GM13976 (cell line): ENCODE data around the gene SORBS2.

Experiments used
- DNase-seq: peaks from one replicate; pipeline ENCODE4 v3.0.0; 2012; ENCODE audit warnings: low spot score
- CTCF ChIP-seq: IDR thresholded peaks from 2 replicates; pipeline ENCODE4 v1.5.1; 2012; ENCODE audit warnings: borderline replicate concordance, mild to moderate bottlenecking; ENCODE audit not compliant: insufficient read depth; ENCODE audit errors: extremely low read depth, missing control alignments, control extremely low read depth
- in situ Hi-C: fragments of 300-500 bp; cut with MboI; formaldehyde crosslinking; loops from one replicate; pipeline ENCODE4 v1.12.0; 2022; ENCODE audit warnings: low sequenced_read_pairs, mixed read lengths, inconsistent platforms; ENCODE audit not compliant: unreplicated experiment

SORBS2 gene

GRCh38 chr4:185550933-185551332, 261.1 kb downstream of the SORBS2 start:
- in situ Hi-C loops, result no loop called here
- no peak for TF ChIP-seq CTCF
- DNase-seq, result no peak

- in situ Hi-C loops, result no loop called here
- no peak for TF ChIP-seq CTCF
- DNase-seq, result no peak
Measured at GRCh38 chr4:185549095-185549639, 262.8 kb downstream of the SORBS2 start.

GRCh38 chr4:185548587-185548986, 263.4 kb downstream of the SORBS2 start:
- TF ChIP-seq CTCF, result no peak
- in situ Hi-C loops, result no loop called here
- no peak for DNase-seq

DNA sequence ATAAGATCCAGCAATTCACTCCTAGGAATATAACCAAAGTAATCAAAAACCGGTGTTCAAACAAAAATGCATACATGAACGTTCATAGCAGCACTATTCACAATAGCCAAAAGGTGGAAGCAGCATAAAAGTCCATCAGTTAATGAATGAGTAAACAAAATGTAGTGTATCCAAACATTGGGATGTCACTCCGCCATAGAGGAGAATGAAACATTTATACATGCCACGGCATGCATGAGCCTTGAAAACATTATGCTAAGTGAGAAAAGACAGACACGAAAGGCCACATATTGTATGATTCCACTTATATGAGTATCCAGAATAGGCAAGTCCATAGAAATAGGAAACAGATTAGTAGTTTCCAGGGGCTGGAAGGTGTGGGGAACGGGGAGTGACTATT, 265.7 kb downstream of the SORBS2 start:
- in situ Hi-C loops, result no loop called here
- DNase-seq, result no peak
- TF ChIP-seq CTCF, result no peak

- TF ChIP-seq CTCF, result no peak
- DNase-seq, result no peak
- in situ Hi-C loops, result no loop called here
Measured at GRCh38 chr4:185542626-185543315, 269.2 kb downstream of the SORBS2 start.

DNA sequence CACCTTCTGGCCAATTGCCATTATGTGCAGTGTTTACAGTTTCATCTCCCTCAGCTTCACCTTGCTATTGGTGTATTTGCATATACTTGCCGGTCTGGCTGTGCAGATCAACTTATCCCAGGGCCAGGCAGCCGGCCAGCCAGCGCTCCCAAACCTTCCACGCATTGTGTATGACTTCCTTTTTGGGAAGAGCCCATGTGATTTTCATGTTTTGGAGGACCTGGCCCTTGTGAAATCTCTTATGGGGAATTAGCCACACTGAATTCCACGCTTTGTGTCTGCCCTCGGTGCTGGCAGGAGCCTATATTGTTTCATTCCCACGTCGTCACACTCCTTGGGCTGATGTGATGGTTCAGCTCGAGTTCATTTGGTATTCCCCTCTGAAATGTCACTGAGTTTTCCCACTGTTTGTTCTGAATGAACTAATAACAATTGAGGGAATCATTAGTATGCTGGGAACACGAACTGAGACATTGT, 270.7 kb downstream of the SORBS2 start:
- DNase-seq, result no peak
- in situ Hi-C loops, result no loop called here
- TF ChIP-seq CTCF, result no peak
